Cortex of kidney (tissue), 1 donor: ENCODE results near the gene DDX39A.
"Not testable (repeated sequence)": the region's sequence is repeated elsewhere in the genome, so short reads cannot be mapped to it uniquely, and the experiment has no call there.

Experiments used
- DNase-seq: peaks from one replicate; lab custom pipeline; 2025; lab: John Stamatoyannopoulos, UW

Gene DDX39A

GRCh38 chr19:14419106-14419813 is at the start of gene DDX39A:
Gene DDX39A, minus strand, starts transcription at chr19:14419341. Its CDS starts 6,121 bp downstream, at chr19:14413220.
- DNase-seq, result no peak

GRCh38 chr19:14467816-14468215 is 48.7 kb upstream of the DDX39A start:
- DNase-seq, result no peak

GRCh38 chr19:14467391-14467790 is 48.2 kb upstream of the DDX39A start:
- no peak for DNase-seq

- DNase-seq, result no peak
Measured at GRCh38 chr19:14463747-14464146, 44.6 kb upstream of the DDX39A start.

- DNase-seq, result not testable (repeated sequence)
Measured at GRCh38 chr19:14462401-14462800, 43.3 kb upstream of the DDX39A start.

- no peak for DNase-seq
Measured at GRCh38 chr19:14460935-14461334, 41.8 kb upstream of the DDX39A start.

- DNase-seq, result no peak
Measured at GRCh38 chr19:14459703-14460102, 40.6 kb upstream of the DDX39A start.

- not testable (repeated sequence) for DNase-seq
Measured at GRCh38 chr19:14452303-14452702, 33.2 kb upstream of the DDX39A start.

GRCh38 chr19:14450876-14451275 is 31.7 kb upstream of the DDX39A start:
- no peak for DNase-seq

GRCh38 chr19:14450168-14450874 is 31.2 kb upstream of the DDX39A start:
- no peak for DNase-seq

GRCh38 chr19:14449321-14449720 is 30.2 kb upstream of the DDX39A start:
- no peak for DNase-seq

GRCh38 chr19:14446336-14447036 is 27.3 kb upstream of the DDX39A start:
- no peak for DNase-seq

GRCh38 chr19:14443632-14444216 is 24.6 kb upstream of the DDX39A start:
- no peak for DNase-seq

GRCh38 chr19:14442891-14443631 is 23.9 kb upstream of the DDX39A start:
- DNase-seq, result no peak

- DNase-seq, result no peak
Measured at GRCh38 chr19:14441041-14441938, 22.1 kb upstream of the DDX39A start.

GRCh38 chr19:14440049-14440448 is 20.9 kb upstream of the DDX39A start:
- DNase-seq, result no peak

- DNase-seq, result no peak
Measured at GRCh38 chr19:14439014-14439413, 19.9 kb upstream of the DDX39A start.

- no peak for DNase-seq
Measured at GRCh38 chr19:14437578-14438140, 18.5 kb upstream of the DDX39A start.

- no peak for DNase-seq
Measured at GRCh38 chr19:14435320-14436050, 16.3 kb upstream of the DDX39A start.
